ENCODE measurements around the gene MEGF10.

GRCh38 chr5:127290019-127290945 is at the start of gene MEGF10:
- TF ChIP-seq POLR2A (IDR thresholded peaks at IDR 0.05) (no peak), CTCF (IDR thresholded peaks at IDR 0.05) (no peak)
